B cell (primary cell): ENCODE measurements around the gene DCLK1. TPM values are rescaled to one million over a fixed set of nuclear protein-coding genes. Genes with fewer than 3 reads are reported as not detected.

Source experiments
- ATAC-seq: fragments of 200-7000 bp; cut with Tn5 transposase; one replicate; pipeline ENCODE4 v1.10.0; 2021; ENCODE audit warnings: low read depth, mild to moderate bottlenecking, moderate number of reproducible peaks, moderate library complexity
- CTCF ChIA-PET: fragments of 350-600 bp; sonication (Branson Sonifier 250); formaldehyde crosslinking; loops from one replicate; lab custom pipeline; 2021; ENCODE audit warnings: antibody characterized with exemption, inconsistent platforms; lab: Charles Lee
- POLR2A ChIA-PET: fragments of 350-600 bp; sonication (Branson Sonifier 250); formaldehyde crosslinking; loops from one replicate; lab custom pipeline; 2021; ENCODE audit warnings: antibody characterized with exemption; lab: Charles Lee
- DNase-seq: peaks from one replicate; pipeline ENCODE4 v3.0.0; 2013
- H2AFZ ChIP-seq: 2 replicates; pipeline ENCODE4 v1.6.1; 2012; ENCODE audit warnings: mild to moderate bottlenecking, low read depth, low read length; ENCODE audit not compliant: insufficient read depth, poor library complexity, severe bottlenecking
- H3K27ac ChIP-seq, 2 donors: 1 replicate in 1 of 2; 2 replicates in 1 of 2; pipeline ENCODE4 v1.5.1; 2012 to 2013; ENCODE audit warnings: low read length in 2 of 2, mild to moderate bottlenecking in 2 of 2, moderate library complexity in 1 of 2
- H3K27me3 ChIP-seq, 4 experiments: fragments of 200-600 bp in 1 of 4; sonication (generic) in 1 of 4; replicated peaks in 1 of 4; 1 replicate in 2 of 4; 2 replicates in 2 of 4; pipeline versions ENCODE4 v1.6.1 to v1.7.0; 2013 to 2016; ENCODE audit warnings: low read length in 3 of 4, mild to moderate bottlenecking in 2 of 4, mixed read lengths in 1 of 4, moderate library complexity in 1 of 4; ENCODE audit not compliant: insufficient read depth in 4 of 4, control insufficient read depth in 3 of 4; ENCODE audit errors: control extremely low read depth in 1 of 4
- H3K36me3 ChIP-seq, 2 experiments: replicated peaks in 1 of 2; 1 replicate in 1 of 2; 2 replicates in 1 of 2; pipeline versions ENCODE4 v1.6.1 to v1.7.1; 2013; ENCODE audit warnings: low read length in 1 of 2; ENCODE audit not compliant: insufficient read depth in 2 of 2, control insufficient read depth in 1 of 2; ENCODE audit errors: control extremely low read depth in 1 of 2, extremely low read depth in 1 of 2
- H3K4me1 ChIP-seq, 2 donors: fragments of 200-600 bp in 1 of 2; sonication (generic) in 1 of 2; 1 replicate in 1 of 2; 2 replicates in 1 of 2; pipeline versions ENCODE4 v1.5.1 to v1.6.1; 2013 to 2017; ENCODE audit warnings: low read length in 2 of 2; ENCODE audit not compliant: control insufficient read depth in 2 of 2, insufficient read depth in 2 of 2
- H3K4me2 ChIP-seq: replicated peaks from 2 replicates; pipeline ENCODE3; 2012; ENCODE audit warnings: mild to moderate bottlenecking, low read depth, low read length; ENCODE audit not compliant: poor library complexity, severe bottlenecking
- H3K4me3 ChIP-seq, 5 experiments: fragments of 200-600 bp in 1 of 5; sonication (generic) in 1 of 5; 1 replicate in 3 of 5; 2 replicates in 2 of 5; pipeline versions ENCODE4 v1.5.1 to v1.7.0; 2011 to 2016; ENCODE audit warnings: low read length in 4 of 5, mild to moderate bottlenecking in 4 of 5, low read depth in 2 of 5, control low read depth in 1 of 5, moderate library complexity in 1 of 5; ENCODE audit not compliant: insufficient read depth in 1 of 5; ENCODE audit errors: control extremely low read depth in 1 of 5, extremely low read depth in 1 of 5
- H3K79me2 ChIP-seq: fragments of 200-600 bp; sonication (generic); one replicate; pipeline ENCODE4 v1.6.0; 2016; ENCODE audit warnings: low read length; ENCODE audit not compliant: control insufficient read depth, insufficient read depth
- H3K9ac ChIP-seq: fragments of 200-600 bp; sonication (generic); 2 replicates; pipeline ENCODE4 v1.6.1; 2017; ENCODE audit warnings: mild to moderate bottlenecking, low read length, moderate library complexity
- H3K9me3 ChIP-seq, 3 donors: one replicate each; pipeline versions ENCODE4 v1.6.1 to v1.7.1; 2013; ENCODE audit warnings: low read length in 2 of 3; ENCODE audit not compliant: control insufficient read depth in 2 of 3, insufficient read depth in 1 of 3; ENCODE audit errors: control extremely low read depth in 1 of 3
- H4K20me1 ChIP-seq: 2 replicates; pipeline ENCODE4 v1.6.0; 2012; ENCODE audit warnings: mild to moderate bottlenecking, low read length; ENCODE audit not compliant: insufficient read depth, control insufficient read depth, poor library complexity, severe bottlenecking
- H3K27ac Mint-ChIP-seq: one replicate; pipeline ENCODE4 v1.8.0; 2021; ENCODE audit warnings: mixed read lengths
- H3K27me3 Mint-ChIP-seq: one replicate; pipeline ENCODE4 v1.8.0; 2021; ENCODE audit warnings: mixed read lengths
- H3K4me1 Mint-ChIP-seq: one replicate; pipeline ENCODE4 v1.8.0; 2021; ENCODE audit warnings: mixed read lengths
- H3K4me3 Mint-ChIP-seq: one replicate; pipeline ENCODE4 v1.8.0; 2021; ENCODE audit warnings: mixed read lengths
- H3K9me3 Mint-ChIP-seq: one replicate; pipeline ENCODE4 v1.8.0; 2022; ENCODE audit warnings: mixed read lengths; ENCODE audit not compliant: insufficient read depth
- CTCF ChIP-seq: fragments of 200-600 bp; IDR thresholded peaks from one replicate; pipeline ENCODE4 v1.8.0; 2022; ENCODE audit warnings: antibody characterized with exemption, mild to moderate bottlenecking
- EZH2 ChIP-seq: IDR thresholded peaks from 2 replicates; pipeline ENCODE4 v1.6.1; 2012; ENCODE audit warnings: borderline replicate concordance, low read depth, mild to moderate bottlenecking, moderate library complexity, low read length; ENCODE audit not compliant: insufficient read depth, poor library complexity, severe bottlenecking
- WGBS: methylation state at CpG from one replicate; pipeline ENCODE4 v1.1.5; 2013; ENCODE audit warnings: missing lambda C conversion rate; ENCODE audit not compliant: insufficient coverage; 5-methylcytosine and 5-hydroxymethylcytosine counted together
- intact Hi-C: fragments of 100-400 bp; cut with micrococcal nuclease; formaldehyde crosslinking; loops from one replicate; pipeline ENCODE4 v1.10.0; 2022
- polyA plus RNA-seq: library from polyadenylated mRNA; depleted of rRNA; stranded (reverse); fragments of >200 nt; gene quantifications from 2 replicates; pipeline ENCODE4 v1.2.3, GENCODE V29; 2012
- total RNA-seq, 2 donors: library from RNA; stranded (reverse); fragments of 120-200 nt in 1 of 2; gene quantifications; 1 replicate in 1 of 2; 2 replicates in 1 of 2; pipeline versions ENCODE4 v1.2.3 to v1.2.4, GENCODE V29; 2013 to 2022

Gene DCLK1
- total and polyA plus RNA-seq, 2 donors (not counting 1 experiment from before 2014, with no cell fraction given): not detected

GRCh38 chr13:35987572-35988513, 143.3 kb downstream of the DCLK1 start:
- CTCF ChIA-PET: no interaction called here
- H3K9me3 Mint-ChIP-seq: no peaks in the 10 kb centered on the region

More at GRCh38 chr13:35987572-35988513, 143.3 kb downstream of the DCLK1 start:
- DNase-seq: no peak
- Histone ChIP-seq H3K27ac (no peak overlapping the region), H4K20me1 (no peaks in the 10 kb centered on the region), H3K9me3 (peaks cover 0 to 6% (median 0%) of the 10 kb centered on the region in 3 donors), H3K27me3 (no peaks in the 10 kb centered on the region), H3K4me1 (no peaks in the 10 kb centered on the region), H3K4me2 (no peak overlapping the region), H3K4me3 (no peak overlapping the region), H2AFZ (no peak overlapping the region), H3K79me2 (no peaks in the 10 kb centered on the region), H3K36me3 (no peaks in the 10 kb centered on the region), H3K9ac (no peak overlapping the region)
- intact Hi-C loops: no loop called here
- H3K4me1 Mint-ChIP-seq: no peaks in the 10 kb centered on the region
- no peak for ATAC-seq
- TF ChIP-seq CTCF: no peak
- no peak for TF ChIP-seq EZH2
- POLR2A ChIA-PET: no interaction called here
- H3K4me3 Mint-ChIP-seq: no peak overlapping the region
- no peak overlapping the region for H3K27ac Mint-ChIP-seq
- WGBS: 69% methylated on average over 18 of the region's 19 CpGs
- H3K27me3 Mint-ChIP-seq: no peaks in the 10 kb centered on the region
